HepG2 (cell line): ENCODE data around the gene SPTA1. TPM values are rescaled to one million over a fixed set of nuclear protein-coding genes. Genes with fewer than 3 reads are reported as not detected.

Experiments
- ATAC-seq: fragments of 200-7000 bp; cut with Tn5 transposase; 3 replicates; pipeline ENCODE4 v1.9.1; 2020; ENCODE audit warnings: mild to moderate bottlenecking, moderate library complexity
- BruUV-seq: library from RNA; stranded (reverse); fragments of 400-500 nt; replicated peaks from 2 replicates; lab custom pipeline; 2021; lab: Mats Ljungman, UMichigan
- CTCF ChIA-PET: fragments of 300-600 bp; formaldehyde crosslinking; extraction: SDS; loops from one replicate; lab custom pipeline; 2021; ENCODE audit warnings: low total read pairs, inconsistent platforms, low intra/inter-chr PET ratio; lab: Yijun Ruan, JAX
- POLR2A ChIA-PET: fragments of 350-600 bp; sonication (Branson Sonifier 250); formaldehyde crosslinking; loops from one replicate; lab custom pipeline; 2020; ENCODE audit warnings: antibody characterized with exemption, inconsistent platforms; lab: Yijun Ruan, JAX
- DNase-seq: peaks from one replicate; pipeline ENCODE4 v3.0.0-alpha.2; 2015; ENCODE audit warnings: low spot score
- FAIRE-seq: peaks from 3 replicates; lab custom pipeline; 2011; peaks lifted over from hg19 to GRCh38; lab: Jason Lieb, UNC
- H2AFZ ChIP-seq: one replicate; pipeline ENCODE4 v1.6.1; 2011; ENCODE audit warnings: low read length, inconsistent platforms
- H3K27ac ChIP-seq: fragments of 300-600 bp; 3 replicates; pipeline ENCODE4 v1.8.0; 2011; ENCODE audit warnings: mixed run types, mild to moderate bottlenecking, mixed read lengths, low read length, inconsistent platforms; ENCODE audit not compliant: insufficient read depth; ENCODE audit errors: extremely low read length
- H3K27me3 ChIP-seq, 2 experiments: fragments of 200-600 bp in 1 of 2; 2 replicates in 1 of 2; 3 replicates in 1 of 2; pipeline versions ENCODE4 v1.6.0 to v1.8.0; 2011; ENCODE audit warnings: low read length in 2 of 2, mild to moderate bottlenecking in 2 of 2, moderate library complexity in 2 of 2, inconsistent platforms in 1 of 2; ENCODE audit not compliant: insufficient read depth in 2 of 2, control insufficient read depth in 1 of 2
- H3K36me3 ChIP-seq, 2 experiments: fragments of 200-600 bp in 1 of 2; replicated peaks in 1 of 2; 2 replicates in 1 of 2; 3 replicates in 1 of 2; pipeline versions ENCODE4 v1.5.1 to v1.8.0; 2011; ENCODE audit warnings: low read length in 2 of 2, inconsistent platforms in 1 of 2; ENCODE audit not compliant: insufficient read depth in 2 of 2, control insufficient read depth in 1 of 2
- H3K4me1 ChIP-seq: 2 replicates; pipeline ENCODE4 v1.5.1; 2012; ENCODE audit warnings: low read length, inconsistent platforms; ENCODE audit not compliant: insufficient read depth
- H3K4me2 ChIP-seq: 2 replicates; pipeline ENCODE4 v1.6.0; 2011; ENCODE audit warnings: low read depth, low read length, inconsistent platforms
- H3K4me3 ChIP-seq, 3 experiments: fragments of 200-600 bp in 1 of 3; sonication (generic), shearing (Covaris generic) in 1 of 3; replicated peaks in 1 of 3; 2 replicates each; pipeline ENCODE4 v1.5.1; 2011 to 2016; ENCODE audit warnings: low read length in 3 of 3, inconsistent platforms in 2 of 3, low read depth in 2 of 3, mild to moderate bottlenecking in 2 of 3, control low read depth in 1 of 3, mixed read lengths in 1 of 3; ENCODE audit not compliant: insufficient read depth in 1 of 3
- H3K79me2 ChIP-seq: one replicate; pipeline ENCODE4 v1.6.1; 2011; ENCODE audit warnings: low read length, inconsistent platforms; ENCODE audit not compliant: insufficient read depth
- H3K9ac ChIP-seq: 2 replicates; pipeline ENCODE4 v1.6.0; 2011; ENCODE audit warnings: mild to moderate bottlenecking, low read depth, low read length, inconsistent platforms; ENCODE audit not compliant: insufficient read depth
- H3K9me3 ChIP-seq: 2 replicates; pipeline ENCODE4 v1.5.1; 2012; ENCODE audit warnings: mild to moderate bottlenecking, low read length
- H4K20me1 ChIP-seq: 2 replicates; pipeline ENCODE4 v1.6.0; 2011; ENCODE audit warnings: inconsistent platforms, mild to moderate bottlenecking, low read length, moderate library complexity; ENCODE audit not compliant: insufficient read depth
- GTF3A ChIP-seq: sonication (generic); formaldehyde crosslinking; conservative IDR thresholded peaks from 2 replicates; pipeline ENCODE4 v1.4.0; 2020; ENCODE audit warnings: mild to moderate bottlenecking, missing genetic modification reagents
- RERE ChIP-seq: IDR thresholded peaks from 2 replicates; pipeline ENCODE4 v1.6.1; 2016; ENCODE audit warnings: low read depth, missing genetic modification reagents, missing compliant biosample characterization
- TFDP2 ChIP-seq: sonication (generic); formaldehyde crosslinking; IDR thresholded peaks from 2 replicates; pipeline ENCODE4 v1.4.0; 2020; ENCODE audit warnings: missing genetic modification reagents
- ZNF496 ChIP-seq: sonication (generic); formaldehyde crosslinking; IDR thresholded peaks from 2 replicates; pipeline ENCODE4 v1.8.1; 2023; ENCODE audit warnings: mild to moderate bottlenecking, moderate library complexity, missing genetic modification reagents; ENCODE audit not compliant: insufficient replicate concordance
- ZNF780A ChIP-seq: sonication (generic); formaldehyde crosslinking; IDR thresholded peaks from 2 replicates; pipeline ENCODE4 v1.8.0; 2022; ENCODE audit warnings: mild to moderate bottlenecking, missing genetic modification reagents, moderate library complexity
- WGBS: methylation state at CpG from one replicate; pipeline ENCODE4 v1.1.6; 2017; ENCODE audit warnings: low lambda C conversion rate; 5-methylcytosine and 5-hydroxymethylcytosine counted together
- in situ Hi-C: cut with HindIII; loops from 2 replicates; pipeline ENCODE4 v1.10.0; 2017; ENCODE audit warnings: low pct_unique_long_range_greater_than_20kb; ENCODE audit not compliant: extremely low pct_ligation_motif_present
- intact Hi-C: fragments of 100-400 bp; cut with micrococcal nuclease; formaldehyde crosslinking; loops from one replicate; pipeline ENCODE4 v1.10.0; 2022; ENCODE audit not compliant: unreplicated experiment
- polyA plus RNA-seq, 8 experiments: library from polyadenylated mRNA; depleted of rRNA in 3 of 8; stranded (reverse) in 7 of 8; unstranded in 1 of 8; fragments of >200 nt; fragmentation: Illumina TruSeq in 4 of 8; extraction: Trizol in 4 of 8; gene quantifications; 2 replicates each; pipeline versions ENCODE4 v1.2.1 to v1.2.3, GENCODE V29; 2011 to 2016; ENCODE audit warnings: low read depth in 4 of 8, missing spikeins in 1 of 8, mixed read lengths in 1 of 8; ENCODE audit not compliant: insufficient read depth in 1 of 8
- total RNA-seq, 5 experiments: library from RNA; depleted of rRNA; stranded (reverse); fragments of >200 nt; fragmentation: Illumina TruSeq; extraction: Trizol; gene quantifications; 2 replicates each; pipeline ENCODE4 v1.2.3, GENCODE V29; 2016; ENCODE audit warnings: low read depth in 1 of 5
- TF ChIP-seq, protein P1 (sequence below): sonication (generic); formaldehyde crosslinking; conservative IDR thresholded peaks from 2 replicates; pipeline ENCODE4 v1.8.0; 2022; ENCODE audit warnings: low read depth, missing genetic modification reagents
- TF ChIP-seq, protein P2 (sequence below): sonication (generic); formaldehyde crosslinking; IDR thresholded peaks from 2 replicates; pipeline ENCODE4 v1.5.1; 2020; ENCODE audit warnings: missing genetic modification reagents, mild to moderate bottlenecking, borderline replicate concordance

SPTA1 gene
- total and polyA plus RNA-seq, 2 of the 13 experiments (the other 11 are each of a cell fraction or from before 2014, with no cell fraction given) = not detected

DNA sequence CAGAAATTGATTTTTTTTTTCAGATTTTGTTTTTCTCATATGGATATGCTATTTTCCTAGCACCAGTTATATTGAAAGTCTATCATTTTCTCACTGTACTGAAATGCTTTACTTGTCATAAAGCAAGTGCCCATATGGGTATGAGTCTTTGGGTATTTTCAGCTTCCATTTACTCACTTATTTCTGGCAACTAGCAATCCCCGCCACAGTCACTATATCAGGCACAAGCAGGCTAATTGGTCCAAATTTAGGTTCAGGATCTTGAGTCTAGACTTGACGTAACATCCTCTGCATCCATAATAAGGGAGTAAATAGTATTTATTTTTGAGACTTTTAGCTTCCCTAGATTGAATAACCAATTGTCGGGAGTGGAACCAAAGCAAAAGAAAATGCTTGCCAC, 109.0 kb downstream of the SPTA1 start (continued):
- TF ChIP-seq, protein P1, sequence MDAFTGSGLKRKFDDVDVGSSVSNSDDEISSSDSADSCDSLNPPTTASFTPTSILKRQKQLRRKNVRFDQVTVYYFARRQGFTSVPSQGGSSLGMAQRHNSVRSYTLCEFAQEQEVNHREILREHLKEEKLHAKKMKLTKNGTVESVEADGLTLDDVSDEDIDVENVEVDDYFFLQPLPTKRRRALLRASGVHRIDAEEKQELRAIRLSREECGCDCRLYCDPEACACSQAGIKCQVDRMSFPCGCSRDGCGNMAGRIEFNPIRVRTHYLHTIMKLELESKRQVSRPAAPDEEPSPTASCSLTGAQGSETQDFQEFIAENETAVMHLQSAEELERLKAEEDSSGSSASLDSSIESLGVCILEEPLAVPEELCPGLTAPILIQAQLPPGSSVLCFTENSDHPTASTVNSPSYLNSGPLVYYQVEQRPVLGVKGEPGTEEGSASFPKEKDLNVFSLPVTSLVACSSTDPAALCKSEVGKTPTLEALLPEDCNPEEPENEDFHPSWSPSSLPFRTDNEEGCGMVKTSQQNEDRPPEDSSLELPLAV (CRISPR knock-in tag) = no peak
- TF ChIP-seq ZNF780A = no peak
- TF ChIP-seq, all 625 proteins: peak for 0

GRCh38 chr1:158572226-158572625, 114.3 kb downstream of the SPTA1 start:
- H3K4me3 ChIP-seq = no peak overlapping the region
- DNase-seq = no peak
- no peaks in the 10 kb centered on the region for H4K20me1 ChIP-seq
- POLR2A ChIA-PET = no interaction called here
- WGBS = 4% methylated on average over 1 of the region's 1 CpG
- no peak overlapping the region for H2AFZ ChIP-seq
- peaks cover 14% of the 10 kb centered on the region for H3K9me3 ChIP-seq
- TF ChIP-seq ZNF496 (no peak), GTF3A (CRISPR knock-in tag) (no peak), RERE (no peak), TFDP2 (no peak)
- TF ChIP-seq, protein P2, sequence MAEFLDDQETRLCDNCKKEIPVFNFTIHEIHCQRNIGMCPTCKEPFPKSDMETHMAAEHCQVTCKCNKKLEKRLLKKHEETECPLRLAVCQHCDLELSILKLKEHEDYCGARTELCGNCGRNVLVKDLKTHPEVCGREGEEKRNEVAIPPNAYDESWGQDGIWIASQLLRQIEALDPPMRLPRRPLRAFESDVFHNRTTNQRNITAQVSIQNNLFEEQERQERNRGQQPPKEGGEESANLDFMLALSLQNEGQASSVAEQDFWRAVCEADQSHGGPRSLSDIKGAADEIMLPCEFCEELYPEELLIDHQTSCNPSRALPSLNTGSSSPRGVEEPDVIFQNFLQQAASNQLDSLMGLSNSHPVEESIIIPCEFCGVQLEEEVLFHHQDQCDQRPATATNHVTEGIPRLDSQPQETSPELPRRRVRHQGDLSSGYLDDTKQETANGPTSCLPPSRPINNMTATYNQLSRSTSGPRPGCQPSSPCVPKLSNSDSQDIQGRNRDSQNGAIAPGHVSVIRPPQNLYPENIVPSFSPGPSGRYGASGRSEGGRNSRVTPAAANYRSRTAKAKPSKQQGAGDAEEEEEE (CRISPR knock-in tag) = no peak
- no TSS peak for BruUV-seq
- CTCF ChIA-PET = no interaction called here
- in situ Hi-C loops (no loop called here), intact Hi-C loops (no loop called here)
- no peaks in the 10 kb centered on the region for H3K4me1 ChIP-seq
- FAIRE-seq = no peak
- no peaks in the 10 kb centered on the region for H3K27me3 ChIP-seq
- H3K4me2 ChIP-seq = no peak overlapping the region
- H3K9ac ChIP-seq = no peak overlapping the region
- no peaks in the 10 kb centered on the region for H3K36me3 ChIP-seq
- no peaks in the 10 kb centered on the region for H3K79me2 ChIP-seq
- no peak for ATAC-seq
- no peak overlapping the region for H3K27ac ChIP-seq
